GM10266 (cell line): ENCODE measurements around the gene CDKN1A.
"Not testable (repeated sequence)": the region's sequence is repeated elsewhere in the genome, so short reads cannot be mapped to it uniquely, and the experiment has no call there.

Experiments
- DNase-seq: peaks from one replicate; pipeline ENCODE4 v3.0.0; 2012; ENCODE audit errors: extremely low spot score
- TF ChIP-seq, protein P1 (sequence below): IDR thresholded peaks from 2 replicates; pipeline ENCODE4 v1.5.1; 2012; ENCODE audit warnings: mild to moderate bottlenecking, low read depth; ENCODE audit not compliant: control insufficient read depth, insufficient read depth; ENCODE audit errors: missing control alignments

CDKN1A gene

DNA sequence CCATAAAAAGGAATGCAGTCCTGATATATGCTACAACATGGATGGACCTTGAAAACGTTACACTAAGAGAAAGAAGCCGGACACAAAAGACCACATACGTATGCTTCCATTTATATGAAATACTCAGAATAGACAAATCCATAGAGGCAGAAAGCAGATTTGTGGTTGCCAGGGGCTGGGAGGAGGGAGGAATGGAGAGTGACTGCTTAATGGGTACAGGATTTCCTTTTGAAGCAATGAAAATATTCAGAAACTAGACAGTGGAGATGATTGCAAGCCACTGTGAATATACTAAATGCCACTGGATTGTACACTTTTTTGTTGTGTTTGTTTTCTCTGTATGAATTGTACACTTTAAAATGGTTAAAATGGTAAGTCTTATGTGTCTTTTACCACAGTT, 29.4 kb upstream of the CDKN1A start:
- TF ChIP-seq, protein P1, sequence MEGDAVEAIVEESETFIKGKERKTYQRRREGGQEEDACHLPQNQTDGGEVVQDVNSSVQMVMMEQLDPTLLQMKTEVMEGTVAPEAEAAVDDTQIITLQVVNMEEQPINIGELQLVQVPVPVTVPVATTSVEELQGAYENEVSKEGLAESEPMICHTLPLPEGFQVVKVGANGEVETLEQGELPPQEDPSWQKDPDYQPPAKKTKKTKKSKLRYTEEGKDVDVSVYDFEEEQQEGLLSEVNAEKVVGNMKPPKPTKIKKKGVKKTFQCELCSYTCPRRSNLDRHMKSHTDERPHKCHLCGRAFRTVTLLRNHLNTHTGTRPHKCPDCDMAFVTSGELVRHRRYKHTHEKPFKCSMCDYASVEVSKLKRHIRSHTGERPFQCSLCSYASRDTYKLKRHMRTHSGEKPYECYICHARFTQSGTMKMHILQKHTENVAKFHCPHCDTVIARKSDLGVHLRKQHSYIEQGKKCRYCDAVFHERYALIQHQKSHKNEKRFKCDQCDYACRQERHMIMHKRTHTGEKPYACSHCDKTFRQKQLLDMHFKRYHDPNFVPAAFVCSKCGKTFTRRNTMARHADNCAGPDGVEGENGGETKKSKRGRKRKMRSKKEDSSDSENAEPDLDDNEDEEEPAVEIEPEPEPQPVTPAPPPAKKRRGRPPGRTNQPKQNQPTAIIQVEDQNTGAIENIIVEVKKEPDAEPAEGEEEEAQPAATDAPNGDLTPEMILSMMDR, result no peak
- DNase-seq, result no peak

DNA sequence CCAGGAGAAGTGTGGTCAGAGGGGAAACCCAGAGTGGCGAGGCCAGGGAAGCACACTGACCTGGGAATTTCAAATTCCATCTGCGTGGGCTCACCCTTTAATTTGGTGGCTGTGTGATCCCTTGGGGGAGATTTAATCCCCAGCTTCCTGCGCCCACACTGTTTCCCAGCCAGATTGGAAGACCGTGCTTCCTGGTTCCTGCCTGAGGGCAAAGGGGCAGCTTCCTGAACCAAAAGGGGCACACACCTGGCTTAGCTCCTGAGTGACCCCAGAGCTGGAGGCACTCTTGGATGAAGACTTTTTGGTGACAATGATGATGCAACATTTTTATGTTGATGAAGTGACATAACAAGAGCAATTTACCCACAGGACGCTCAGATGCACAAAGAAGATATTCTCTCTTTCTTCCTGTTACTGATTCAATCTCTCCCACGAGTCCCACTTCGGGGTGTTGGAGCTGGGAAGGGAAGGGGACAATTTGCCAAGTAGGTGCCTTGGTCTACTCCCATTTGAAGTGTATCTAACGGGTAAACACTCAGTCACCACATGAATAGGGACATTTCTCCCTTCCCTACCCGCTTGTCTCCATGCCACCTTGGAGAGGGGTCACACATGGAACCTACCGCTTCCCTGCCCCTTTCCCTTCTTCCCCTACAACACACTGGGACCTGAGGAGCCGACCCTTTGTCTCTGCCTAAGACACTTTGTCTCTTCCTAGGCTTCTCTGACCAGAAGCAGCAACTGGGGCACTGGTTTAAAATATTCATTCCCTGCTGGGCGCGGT, 28.6 kb upstream of the CDKN1A start:
- TF ChIP-seq, protein P1, result no peak
- no peak for DNase-seq

DNA sequence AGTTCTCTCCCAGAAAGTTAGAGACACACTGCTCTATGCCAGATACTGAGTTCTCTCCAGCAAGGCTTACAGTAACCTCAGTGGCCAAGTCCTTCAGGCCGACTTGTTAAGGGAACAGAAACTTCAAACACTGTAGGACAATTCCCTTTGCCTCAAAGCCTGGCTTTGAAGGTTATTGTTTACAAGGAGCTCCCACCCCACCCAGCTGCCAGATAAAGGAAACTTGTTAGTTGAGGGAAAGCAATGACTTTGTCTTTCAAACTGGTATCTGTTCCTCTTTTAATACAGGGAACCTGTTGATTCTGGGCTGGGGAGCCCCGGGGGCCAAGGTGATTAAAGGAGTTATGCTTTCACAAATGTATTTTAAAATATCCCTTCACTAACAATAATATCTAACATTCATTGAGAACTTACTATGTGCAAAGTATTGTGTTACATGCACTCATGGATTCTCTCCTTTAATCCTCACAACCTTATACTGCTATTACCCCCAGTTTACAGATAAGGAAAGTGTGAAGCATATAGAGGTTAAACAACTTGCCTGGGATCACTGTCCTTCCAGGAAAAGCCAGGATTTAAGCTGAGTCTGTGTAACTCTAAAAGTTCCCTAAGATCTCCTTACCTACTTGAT, 27.6 kb upstream of the CDKN1A start:
- TF ChIP-seq, protein P1, result no peak
- DNase-seq, result peak; percentile 73

DNA sequence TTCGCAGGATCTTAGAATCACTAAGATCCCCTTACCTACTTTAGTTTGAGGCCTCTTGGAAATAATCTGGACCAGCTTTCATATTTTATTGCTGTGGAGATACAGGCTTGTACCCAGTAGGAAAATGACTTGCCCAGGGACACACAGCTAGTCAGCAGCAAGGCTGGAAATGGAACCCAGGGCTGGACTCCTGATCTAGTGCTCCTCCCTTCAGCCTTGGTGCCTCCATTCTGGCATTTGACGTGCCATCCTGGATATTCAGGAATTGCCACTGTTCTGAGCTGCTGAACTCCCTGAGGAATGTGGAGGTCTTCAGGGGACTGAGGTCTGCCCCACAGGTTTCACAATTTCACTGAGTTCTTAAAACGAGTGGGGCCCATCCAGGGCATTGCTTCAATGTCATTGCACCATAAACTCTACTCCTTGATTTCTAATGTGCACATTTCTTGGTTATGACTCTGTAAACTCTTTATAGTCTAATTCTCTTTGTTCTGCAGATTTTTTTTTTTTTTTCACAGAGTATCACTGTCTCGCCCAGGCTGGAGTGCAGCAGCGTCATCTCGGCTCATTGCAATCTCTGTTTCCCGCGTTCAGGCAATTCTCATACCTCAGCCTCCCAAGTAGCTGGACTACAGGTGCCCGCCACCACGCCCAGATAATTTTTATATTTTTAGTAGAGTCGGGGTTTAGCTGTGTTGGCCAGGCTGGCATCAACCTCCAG, 26.7 kb upstream of the CDKN1A start:
- DNase-seq, result no peak
- TF ChIP-seq, protein P1, result no peak

DNA sequence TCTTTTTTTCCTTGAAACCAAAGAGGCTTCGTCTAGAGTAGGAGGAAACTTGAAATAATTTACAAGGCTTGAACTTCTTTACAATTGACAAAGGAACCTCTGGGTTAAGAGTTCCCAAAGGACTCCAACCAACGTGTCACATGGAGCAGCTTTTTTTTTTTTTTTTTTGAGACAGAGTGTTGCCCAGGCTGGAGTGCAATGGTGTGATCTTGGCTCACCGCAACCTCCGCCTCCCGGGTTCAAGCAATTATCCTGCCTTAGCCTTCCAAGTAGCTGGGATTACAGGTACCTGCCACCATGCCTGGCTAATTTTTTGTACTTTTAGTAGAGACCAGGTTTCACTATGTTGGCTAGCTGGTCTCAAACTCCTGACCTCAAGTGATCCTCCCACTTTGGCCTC, 24.0 kb upstream of the CDKN1A start:
- DNase-seq, result not testable (repeated sequence)

DNA sequence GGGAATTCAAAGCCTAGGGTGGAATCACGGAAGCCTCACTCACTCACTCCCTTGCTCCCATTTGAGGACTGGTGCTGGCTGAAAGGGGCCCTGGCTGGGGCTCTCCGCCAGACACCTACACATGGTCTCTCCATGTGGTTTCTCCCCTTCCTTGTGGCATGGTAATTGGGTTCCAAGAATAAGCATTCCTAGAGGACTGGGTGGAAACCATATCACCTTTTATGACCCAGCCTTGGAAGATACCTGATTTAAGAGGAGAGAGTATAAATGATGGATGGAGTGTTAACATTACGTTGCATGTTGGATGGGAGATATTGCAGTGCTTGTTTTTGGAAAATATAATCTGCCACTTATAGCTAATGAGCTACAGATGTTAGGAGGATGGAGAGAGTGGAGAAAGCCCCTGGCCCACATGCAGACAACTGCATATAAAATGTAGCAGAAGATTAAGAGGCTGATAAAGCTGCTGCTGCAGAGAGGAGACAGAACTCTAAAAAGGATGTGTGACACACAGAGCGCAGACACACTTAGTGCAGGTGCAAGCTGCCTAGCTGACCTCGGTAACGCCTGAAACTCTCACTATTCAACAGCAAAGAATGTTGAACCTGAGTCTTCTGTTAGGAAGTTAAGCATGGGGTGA, 23.3 kb upstream of the CDKN1A start:
- no peak for DNase-seq
- TF ChIP-seq, protein P1, result no peak

DNA sequence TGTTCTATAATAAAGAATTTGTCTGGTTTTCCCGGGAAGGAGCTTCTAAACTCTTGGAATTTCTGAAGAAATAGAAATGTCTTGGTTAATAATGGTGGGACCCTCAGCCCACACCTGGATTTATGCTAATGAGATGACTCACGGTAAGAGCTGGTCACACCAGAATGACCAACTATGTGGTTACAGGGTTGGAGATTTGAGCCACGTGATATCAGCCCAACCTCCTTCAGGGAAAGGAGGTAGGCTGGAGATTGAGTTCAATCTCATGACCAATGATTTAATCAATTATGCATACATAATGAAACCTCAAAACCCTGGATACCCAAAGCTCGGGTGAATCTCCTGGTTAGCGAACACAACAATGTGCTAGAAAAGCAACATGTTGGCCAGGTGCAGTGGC, 22.1 kb upstream of the CDKN1A start:
- DNase-seq, result no peak
- TF ChIP-seq, protein P1, result no peak
